HG03442 (cell line): ENCODE results near the gene CC2D2B.

ENCODE experiments used
- ATAC-seq: cut with Tn5 transposase; IDR thresholded peaks from one replicate; pipeline ENCODE4 v1.9.1; 2021; ENCODE audit warnings: mild to moderate bottlenecking, moderate library complexity; ENCODE audit not compliant: unreplicated experiment

The CC2D2B gene

DNA sequence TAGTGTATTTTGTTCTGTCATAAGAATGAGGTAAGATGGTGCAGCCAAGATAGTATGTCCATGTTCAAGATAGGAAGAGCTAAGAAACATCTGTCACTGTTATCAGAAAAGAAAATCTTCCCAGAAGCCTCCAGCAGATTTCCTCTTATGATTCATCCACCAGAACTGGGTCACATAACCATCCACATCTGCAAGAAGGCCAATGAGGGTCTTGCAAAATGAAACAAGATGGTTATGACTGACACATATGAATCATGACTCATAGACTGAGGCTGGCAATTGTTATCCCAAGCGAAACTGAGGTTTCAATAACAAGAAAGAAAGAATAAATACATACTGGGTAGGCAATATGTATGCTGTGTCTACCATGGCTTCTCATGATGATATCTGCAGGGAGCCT lies 165.9 kb downstream of the CC2D2B start:
- ATAC-seq = no peak

DNA sequence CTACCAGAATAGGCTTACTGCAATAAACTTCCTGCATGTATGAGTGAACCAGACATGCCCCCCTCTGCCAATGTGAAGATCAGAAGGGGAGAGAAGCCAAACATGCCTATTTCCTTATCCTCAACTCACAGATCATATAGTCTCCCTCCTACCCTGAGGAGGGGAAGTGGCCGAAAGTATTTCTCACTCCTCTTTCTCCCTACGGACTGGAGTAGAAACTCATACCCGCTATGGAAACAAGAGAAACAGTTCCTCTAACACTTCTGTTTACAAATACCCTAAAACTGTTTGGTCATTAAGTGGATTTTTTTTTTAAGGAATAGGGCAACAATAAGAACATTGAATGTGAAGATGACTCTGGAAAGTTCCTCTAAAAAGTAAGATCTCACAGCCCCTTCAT lies 167.0 kb downstream of the CC2D2B start:
- ATAC-seq = no peak

DNA sequence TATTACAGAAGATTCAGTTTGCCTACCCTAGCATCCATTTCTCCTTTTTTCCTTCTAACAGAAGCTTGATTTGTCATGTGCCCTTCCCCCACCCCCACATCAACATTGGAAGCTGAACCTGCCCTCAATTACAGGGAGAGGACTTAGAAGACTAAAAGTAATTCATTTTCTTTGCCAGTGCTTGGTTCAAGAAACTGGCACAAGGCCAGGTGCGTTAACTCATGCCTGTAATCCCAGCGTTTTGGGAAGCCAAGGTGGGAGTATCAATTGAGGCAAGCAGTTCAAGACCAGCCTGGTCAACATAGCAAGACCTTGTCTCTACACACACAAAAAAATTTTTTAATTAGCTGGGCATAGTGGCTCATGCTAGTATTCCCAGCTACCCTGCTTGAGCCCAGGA lies 168.2 kb downstream of the CC2D2B start:
- ATAC-seq = no peak

DNA sequence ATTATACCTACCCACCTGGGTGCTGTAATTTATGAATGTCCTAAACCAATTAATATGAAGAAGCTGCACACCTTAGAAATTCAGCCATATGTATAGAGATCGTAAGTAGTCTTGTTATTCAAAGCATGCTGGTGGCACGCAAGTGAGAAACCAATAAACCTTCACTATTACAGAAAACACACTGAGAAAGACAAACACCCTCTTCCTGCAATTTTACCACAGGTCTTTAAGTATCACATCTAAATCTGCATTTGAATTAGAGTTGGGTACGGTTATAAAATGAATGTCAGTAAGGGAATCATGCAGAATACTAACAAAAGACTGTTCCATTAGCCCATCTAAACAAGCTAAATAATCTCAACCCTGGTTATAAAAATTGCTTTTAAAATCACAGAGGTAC lies 169.4 kb downstream of the CC2D2B start:
- ATAC-seq = no peak

DNA sequence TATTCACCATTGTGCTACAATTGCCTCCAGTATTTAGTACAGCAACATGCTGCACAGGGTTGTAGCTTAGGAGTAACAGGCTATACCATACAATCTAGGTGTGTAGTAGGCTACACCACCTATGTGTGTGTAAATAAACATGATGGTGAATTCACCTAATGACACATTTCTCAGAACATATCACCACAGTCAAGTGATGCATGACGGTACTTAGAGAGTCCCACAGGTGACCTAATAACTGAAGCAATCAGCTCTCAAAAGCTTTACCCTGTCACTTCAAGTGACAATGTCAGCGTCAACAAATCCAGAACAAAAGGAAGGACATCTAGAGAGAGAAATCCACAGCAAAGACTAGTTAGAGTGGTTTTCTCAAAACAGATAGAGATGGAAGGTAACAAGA lies 174.4 kb downstream of the CC2D2B start:
- no peak for ATAC-seq
